Endothelial cell of umbilical vein (primary cell): ENCODE data around the gene SLC19A1. TPM values are rescaled to one million over a fixed set of nuclear protein-coding genes. Genes with fewer than 3 reads are reported as not detected.

ENCODE experiments used
- BruUV-seq: library from RNA; stranded (reverse); fragments of 400-500 nt; replicated peaks from 2 replicates; lab custom pipeline; 2021; lab: Mats Ljungman, UMichigan
- CTCF ChIA-PET: fragments of 300-600, 350-600 bp; sonication (Branson Sonifier 250); formaldehyde crosslinking; loops from one replicate; lab custom pipeline; 2021; ENCODE audit warnings: antibody characterized with exemption, inconsistent platforms; lab: Charles Lee
- POLR2A ChIA-PET: fragments of 300-600, 350-600 bp; sonication (Branson Sonifier 250); formaldehyde crosslinking; loops from one replicate; lab custom pipeline; 2021; ENCODE audit warnings: antibody characterized with exemption, inconsistent platforms; lab: Charles Lee
- DNase-seq: peaks from one replicate; pipeline ENCODE4 v3.0.0-alpha.2; 2011; ENCODE audit warnings: low read depth, low spot score
- FAIRE-seq: peaks from 2 replicates; lab custom pipeline; 2011; peaks lifted over from hg19 to GRCh38; lab: Jason Lieb, UNC
- H2AFZ ChIP-seq: 2 replicates; pipeline ENCODE4 v1.6.0; 2012; ENCODE audit warnings: low read depth, low read length, control low read depth, inconsistent platforms
- H3K27ac ChIP-seq: 2 replicates; pipeline ENCODE4 v1.5.1; 2011; ENCODE audit warnings: low read depth, mild to moderate bottlenecking, control low read depth, low read length, moderate library complexity; ENCODE audit not compliant: insufficient read depth
- H3K27me3 ChIP-seq, 2 experiments: 2 replicates each; pipeline versions ENCODE4 v1.6.0 to v1.6.1; 2011; ENCODE audit warnings: low read length in 2 of 2, mixed read lengths in 1 of 2; ENCODE audit not compliant: control insufficient read depth in 2 of 2, insufficient read depth in 2 of 2
- H3K36me3 ChIP-seq, 2 experiments: 2 replicates in 1 of 2; 3 replicates in 1 of 2; pipeline ENCODE4 v1.5.1; 2011; ENCODE audit warnings: low read length in 2 of 2, mild to moderate bottlenecking in 1 of 2, moderate library complexity in 1 of 2; ENCODE audit not compliant: control insufficient read depth in 2 of 2, insufficient read depth in 2 of 2; ENCODE audit errors: extremely low read depth in 1 of 2
- H3K4me1 ChIP-seq: 3 replicates; pipeline ENCODE4 v1.5.1; 2011; ENCODE audit warnings: mild to moderate bottlenecking, low read length; ENCODE audit not compliant: control insufficient read depth, insufficient read depth; ENCODE audit errors: extremely low read depth
- H3K4me2 ChIP-seq: 2 replicates; pipeline ENCODE4 v1.6.1; 2011; ENCODE audit warnings: low read length, control low read depth, mixed read lengths; ENCODE audit not compliant: insufficient read depth
- H3K4me3 ChIP-seq, 3 experiments: fragments of 200-600 bp in 1 of 3; sonication (generic), shearing (Covaris generic) in 1 of 3; replicated peaks in 1 of 3; 2 replicates each; pipeline ENCODE4 v1.5.1; 2011 to 2016; ENCODE audit warnings: control low read depth in 3 of 3, low read length in 3 of 3, mild to moderate bottlenecking in 2 of 3, inconsistent platforms in 1 of 3, low read depth in 1 of 3, moderate library complexity in 1 of 3; ENCODE audit not compliant: insufficient read depth in 1 of 3
- H3K79me2 ChIP-seq: 2 replicates; pipeline ENCODE4 v1.6.0; 2012; ENCODE audit warnings: low read length, inconsistent platforms; ENCODE audit not compliant: control insufficient read depth, insufficient read depth
- H3K9ac ChIP-seq: replicated peaks from 2 replicates; pipeline ENCODE3; 2011; ENCODE audit warnings: low read length, control low read depth; ENCODE audit not compliant: insufficient read depth; ENCODE audit errors: extremely low read depth
- H3K9me1 ChIP-seq: replicated peaks from 3 replicates; pipeline ENCODE4 v1.6.0; 2011; ENCODE audit warnings: mild to moderate bottlenecking, low read length; ENCODE audit not compliant: control insufficient read depth, insufficient read depth; ENCODE audit errors: extremely low read depth
- H3K9me3 ChIP-seq: replicated peaks from 2 replicates; pipeline ENCODE4 v1.5.1; 2012; ENCODE audit warnings: low read length, inconsistent platforms; ENCODE audit not compliant: control insufficient read depth, insufficient read depth
- H4K20me1 ChIP-seq: replicated peaks from 2 replicates; pipeline ENCODE3; 2011; ENCODE audit warnings: mild to moderate bottlenecking, low read length; ENCODE audit not compliant: control insufficient read depth, insufficient read depth; ENCODE audit errors: extremely low read depth
- EZH2 ChIP-seq: IDR thresholded peaks from 2 replicates; pipeline ENCODE4 v1.6.1; 2012; ENCODE audit warnings: borderline replicate concordance, low read depth, mild to moderate bottlenecking, moderate library complexity, low read length, inconsistent platforms; ENCODE audit not compliant: severe bottlenecking
- FOS ChIP-seq: IDR thresholded peaks from 2 replicates; pipeline ENCODE4 v1.6.1; 2011; ENCODE audit warnings: mild to moderate bottlenecking, low read length, moderate library complexity, borderline replicate concordance; ENCODE audit not compliant: insufficient read depth
- GATA2 ChIP-seq: IDR thresholded peaks from 2 replicates; pipeline ENCODE4 v1.7.0; 2011; ENCODE audit warnings: low read depth, mild to moderate bottlenecking, moderate library complexity, mixed read lengths, low read length; ENCODE audit not compliant: insufficient read length, insufficient read depth
- JUN ChIP-seq: IDR thresholded peaks from 2 replicates; pipeline ENCODE4 v1.6.1; 2011; ENCODE audit warnings: borderline replicate concordance, low read depth; ENCODE audit not compliant: insufficient read length, insufficient read depth
- MAX ChIP-seq: IDR thresholded peaks from 2 replicates; pipeline ENCODE4 v1.6.1; 2011; ENCODE audit not compliant: insufficient read depth, insufficient read length
- MYC ChIP-seq: IDR thresholded peaks from one replicate; pipeline ENCODE4 v1.6.1; 2011; ENCODE audit warnings: mild to moderate bottlenecking, low read depth, low read length
- POLR2A ChIP-seq: IDR thresholded peaks from 2 replicates; pipeline ENCODE4 v1.6.1; 2012; ENCODE audit warnings: low read depth, mild to moderate bottlenecking, control low read depth, low read length
- POLR2AphosphoS5 ChIP-seq: IDR thresholded peaks from 2 replicates; pipeline ENCODE4 v1.6.1; 2012; ENCODE audit warnings: low read depth, mild to moderate bottlenecking, control low read depth, low read length, moderate library complexity; ENCODE audit not compliant: insufficient read depth
- dilution Hi-C: fragments of 300-500 bp; cut with MboI; formaldehyde crosslinking; loops from one replicate; pipeline ENCODE4 v1.15.0; 2019; ENCODE audit warnings: low sequenced_read_pairs; ENCODE audit not compliant: extremely low pct_ligation_motif_present
- intact Hi-C: fragments of 100-400 bp; cut with micrococcal nuclease; formaldehyde crosslinking; loops from one replicate; pipeline ENCODE4 v1.10.0; 2022
- polyA plus RNA-seq, 4 experiments: library from polyadenylated mRNA; depleted of rRNA in 3 of 4; stranded (reverse) in 3 of 4; unstranded in 1 of 4; fragments of >200 nt; gene quantifications; 2 replicates each; pipeline versions ENCODE4 v1.2.1 to v1.2.3, GENCODE V29; 2011 to 2012; ENCODE audit warnings: missing spikeins in 1 of 4
- total RNA-seq: library from RNA; stranded (reverse); gene quantifications from 2 replicates; pipeline ENCODE4 v1.2.3, GENCODE V29; 2021
- TF ChIP-seq, protein P1 (sequence below), 2 donors: IDR thresholded peaks; 1 replicate in 1 of 2; 2 replicates in 1 of 2; pipeline ENCODE4 v1.5.1; 2011; ENCODE audit warnings: low read length in 2 of 2, mild to moderate bottlenecking in 2 of 2, moderate library complexity in 2 of 2, control low read depth in 1 of 2, inconsistent platforms in 1 of 2, low read depth in 1 of 2; ENCODE audit not compliant: insufficient read depth in 1 of 2; ENCODE audit errors: extremely low read depth in 1 of 2

Gene SLC19A1
- total and polyA plus RNA-seq, 2 donors (not counting 3 experiments of a cell fraction or from before 2014, with no cell fraction given), result 36.3 to 54.6 TPM

DNA sequence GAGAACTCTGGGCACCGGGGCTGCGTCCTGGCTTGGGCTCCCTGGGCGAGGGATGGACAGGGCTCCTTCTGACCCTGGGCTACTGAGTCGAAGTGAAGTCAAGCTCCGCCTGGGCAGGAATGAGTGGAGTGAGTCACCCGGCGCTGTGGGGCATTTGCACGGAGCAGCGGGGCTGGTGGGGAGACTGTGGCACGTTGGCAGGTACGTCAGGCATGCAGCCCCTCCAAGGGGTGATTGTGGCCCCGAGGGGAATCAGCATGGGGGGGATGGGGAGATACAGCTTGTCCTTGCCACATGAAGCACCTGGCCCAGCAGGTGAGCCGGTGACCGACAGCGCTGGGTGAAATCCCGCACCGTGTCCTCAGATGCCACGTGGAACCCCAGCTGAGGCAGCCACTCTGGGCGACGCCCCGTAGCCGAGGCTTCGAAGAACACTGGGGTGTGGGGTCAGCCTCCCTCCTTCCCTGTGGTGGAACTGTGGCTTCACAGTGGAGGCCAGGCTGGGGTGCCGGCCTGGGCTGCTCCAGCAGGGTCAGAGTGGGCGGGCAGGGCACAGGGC is 74.9 kb downstream of the SLC19A1 start:
- Histone ChIP-seq H3K27ac (no peak overlapping the region), H3K27me3 (no peaks in the 10 kb centered on the region), H3K79me2 (peaks cover 34% of the 10 kb centered on the region), H3K9me3 (no peaks in the 10 kb centered on the region), H2AFZ (no peak overlapping the region), H3K36me3 (peaks cover 3 to 12% of the 10 kb centered on the region in 2 experiments), H3K4me3 (no peak overlapping the region), H3K4me1 (peaks cover 22% of the 10 kb centered on the region), H3K9ac (no peak overlapping the region), H3K4me2 (no peak overlapping the region), H4K20me1 (no peaks in the 10 kb centered on the region), H3K9me1 (no peaks in the 10 kb centered on the region)
- intact Hi-C loops (no loop called here), dilution Hi-C loops (no loop called here)
- POLR2A ChIA-PET, result no interaction called here
- no TSS peak for BruUV-seq
- no peak for FAIRE-seq
- no peak for DNase-seq
- CTCF ChIA-PET, result no interaction called here
- no peak for TF ChIP-seq POLR2AphosphoS5
- TF ChIP-seq MAX, result no peak
- TF ChIP-seq POLR2A, result no peak
- no peak for TF ChIP-seq FOS
- TF ChIP-seq JUN, result no peak
- TF ChIP-seq MYC, result no peak
- no peak for TF ChIP-seq GATA2
- TF ChIP-seq, protein P1, sequence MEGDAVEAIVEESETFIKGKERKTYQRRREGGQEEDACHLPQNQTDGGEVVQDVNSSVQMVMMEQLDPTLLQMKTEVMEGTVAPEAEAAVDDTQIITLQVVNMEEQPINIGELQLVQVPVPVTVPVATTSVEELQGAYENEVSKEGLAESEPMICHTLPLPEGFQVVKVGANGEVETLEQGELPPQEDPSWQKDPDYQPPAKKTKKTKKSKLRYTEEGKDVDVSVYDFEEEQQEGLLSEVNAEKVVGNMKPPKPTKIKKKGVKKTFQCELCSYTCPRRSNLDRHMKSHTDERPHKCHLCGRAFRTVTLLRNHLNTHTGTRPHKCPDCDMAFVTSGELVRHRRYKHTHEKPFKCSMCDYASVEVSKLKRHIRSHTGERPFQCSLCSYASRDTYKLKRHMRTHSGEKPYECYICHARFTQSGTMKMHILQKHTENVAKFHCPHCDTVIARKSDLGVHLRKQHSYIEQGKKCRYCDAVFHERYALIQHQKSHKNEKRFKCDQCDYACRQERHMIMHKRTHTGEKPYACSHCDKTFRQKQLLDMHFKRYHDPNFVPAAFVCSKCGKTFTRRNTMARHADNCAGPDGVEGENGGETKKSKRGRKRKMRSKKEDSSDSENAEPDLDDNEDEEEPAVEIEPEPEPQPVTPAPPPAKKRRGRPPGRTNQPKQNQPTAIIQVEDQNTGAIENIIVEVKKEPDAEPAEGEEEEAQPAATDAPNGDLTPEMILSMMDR (IDR thresholded peaks at IDR 0.05; ENCODE audit: extremely low read depth in 1 of 2, insufficient read depth in 1 of 2, low read depth in 1 of 2, low read length in 2 of 2), result no peak
- TF ChIP-seq EZH2, result no peak
